ENCODE measurements around the gene GRIA1.

GRIA1 gene

GRCh38 chr5:153658606-153659005 is 168.1 kb downstream of the GRIA1 start:
- FAIRE-seq: no peak

GRCh38 chr5:153659039-153659736 is 168.7 kb downstream of the GRIA1 start:
- DNase-seq (ENCODE audit: low spot score): no peak
- no peak for FAIRE-seq

More at GRCh38 chr5:153658606-153659005, 168.1 kb downstream of the GRIA1 start:
- no peak for DNase-seq (ENCODE audit: low spot score)

GRCh38 chr5:153660919-153661318 is 170.4 kb downstream of the GRIA1 start:
- FAIRE-seq (no peak), DNase-seq (ENCODE audit: low spot score) (no peak)

- no peak for FAIRE-seq
- DNase-seq (ENCODE audit: low spot score): no peak
Measured at GRCh38 chr5:153661897-153662296, 171.4 kb downstream of the GRIA1 start.

GRCh38 chr5:153670101-153670500 is 179.6 kb downstream of the GRIA1 start:
- FAIRE-seq (no peak), DNase-seq (ENCODE audit: low spot score) (no peak)

GRCh38 chr5:153671653-153672346 is 181.3 kb downstream of the GRIA1 start:
- FAIRE-seq (no peak), DNase-seq (ENCODE audit: low spot score) (no peak)

GRCh38 chr5:153672347-153673090 is 182.0 kb downstream of the GRIA1 start:
- DNase-seq (ENCODE audit: low spot score): no peak
- no peak for FAIRE-seq

- FAIRE-seq: no peak
Measured at GRCh38 chr5:153674356-153674755, 183.9 kb downstream of the GRIA1 start.

GRCh38 chr5:153676406-153676805 is 185.9 kb downstream of the GRIA1 start:
- FAIRE-seq: no peak
- no peak for DNase-seq (ENCODE audit: low spot score)

More at GRCh38 chr5:153674356-153674755, 183.9 kb downstream of the GRIA1 start:
- no peak for DNase-seq (ENCODE audit: low spot score)

- FAIRE-seq: no peak
- no peak for DNase-seq (ENCODE audit: low spot score)
Measured at GRCh38 chr5:153676821-153677220, 186.4 kb downstream of the GRIA1 start.

GRCh38 chr5:153678617-153679329 is 188.3 kb downstream of the GRIA1 start:
- no peak for FAIRE-seq

GRCh38 chr5:153690236-153690635 is 199.8 kb downstream of the GRIA1 start:
- DNase-seq (ENCODE audit: low spot score): no peak
- no peak for FAIRE-seq

More at GRCh38 chr5:153678617-153679329, 188.3 kb downstream of the GRIA1 start:
- no peak for DNase-seq (ENCODE audit: low spot score)

GRCh38 chr5:153696256-153696655 is 205.8 kb downstream of the GRIA1 start:
- no peak for DNase-seq (ENCODE audit: low spot score)
- no peak for FAIRE-seq

GRCh38 chr5:153699035-153699434 is 208.6 kb downstream of the GRIA1 start:
- no peak for DNase-seq (ENCODE audit: low spot score)
- FAIRE-seq: no peak

GRCh38 chr5:153700940-153701339 is 210.5 kb downstream of the GRIA1 start:
- DNase-seq (ENCODE audit: low spot score): no peak
- FAIRE-seq: no peak

- FAIRE-seq (no peak), DNase-seq (ENCODE audit: low spot score) (no peak)
Measured at GRCh38 chr5:153702265-153702664, 211.8 kb downstream of the GRIA1 start.

- no peak for DNase-seq (ENCODE audit: low spot score)
- FAIRE-seq: no peak
Measured at GRCh38 chr5:153704110-153704509, 213.6 kb downstream of the GRIA1 start.

- DNase-seq (ENCODE audit: low spot score) (no peak), FAIRE-seq (no peak)
Measured at GRCh38 chr5:153707626-153708025, 217.2 kb downstream of the GRIA1 start.

GRCh38 chr5:153711755-153712154 is 221.3 kb downstream of the GRIA1 start:
- FAIRE-seq: no peak
- no peak for DNase-seq (ENCODE audit: low spot score)

GRCh38 chr5:153712946-153713345 is 222.5 kb downstream of the GRIA1 start:
- DNase-seq (ENCODE audit: low spot score): no peak
- FAIRE-seq: no peak

- DNase-seq (ENCODE audit: low spot score) (no peak), FAIRE-seq (no peak)
Measured at GRCh38 chr5:153713943-153714342, 223.5 kb downstream of the GRIA1 start.

- FAIRE-seq (no peak), DNase-seq (ENCODE audit: low spot score) (no peak)
Measured at GRCh38 chr5:153714798-153715197, 224.3 kb downstream of the GRIA1 start.
